GM23338 (cell line): ENCODE measurements around the gene MMAB.

Experiments used
- CREB1 ChIP-seq: fragments of 250-450 bp; sonication (Bioruptor Pico); IDR thresholded peaks from 2 replicates; pipeline ENCODE4 v1.5.0; 2020; ENCODE audit warnings: low read depth, mild to moderate bottlenecking, moderate library complexity
- ETS1 ChIP-seq: IDR thresholded peaks from 2 replicates; pipeline ENCODE4 v1.6.1; 2016; ENCODE audit warnings: antibody characterized with exemption
- EZH2phosphoT487 ChIP-seq: fragments of 200-600 bp; sonication (generic); IDR thresholded peaks from one replicate; pipeline ENCODE4 v1.8.1; 2018; ENCODE audit warnings: antibody characterized with exemption; ENCODE audit not compliant: unreplicated experiment
- JUNB ChIP-seq: IDR thresholded peaks from one replicate; pipeline ENCODE4 v1.6.1; 2016; ENCODE audit warnings: antibody characterized with exemption; ENCODE audit not compliant: unreplicated experiment
- POLR2AphosphoS5 ChIP-seq: IDR thresholded peaks from 2 replicates; pipeline ENCODE4 v1.6.1; 2016; ENCODE audit warnings: antibody characterized with exemption, low read depth
- ZNF331 ChIP-seq: fragments of 250-450 bp; sonication (Bioruptor Pico); IDR thresholded peaks from 2 replicates; pipeline ENCODE4 v1.5.0; 2020; ENCODE audit warnings: low read depth, mild to moderate bottlenecking, moderate library complexity
- TF ChIP-seq, protein P1 (sequence below), 2 experiments: fragments of 200-600 bp in 1 of 2; sonication (generic) in 1 of 2; conservative IDR thresholded peaks; 2 replicates each; pipeline versions ENCODE4 v1.5.1 to v1.6.1; 2016 to 2017; ENCODE audit warnings: antibody characterized with exemption in 2 of 2, low read depth in 2 of 2, mild to moderate bottlenecking in 2 of 2, moderate library complexity in 1 of 2
- TF ChIP-seq, protein P2 (sequence below): IDR thresholded peaks from one replicate; pipeline ENCODE4 v1.6.1; 2018; ENCODE audit warnings: antibody characterized with exemption; ENCODE audit not compliant: unreplicated experiment

DNA sequence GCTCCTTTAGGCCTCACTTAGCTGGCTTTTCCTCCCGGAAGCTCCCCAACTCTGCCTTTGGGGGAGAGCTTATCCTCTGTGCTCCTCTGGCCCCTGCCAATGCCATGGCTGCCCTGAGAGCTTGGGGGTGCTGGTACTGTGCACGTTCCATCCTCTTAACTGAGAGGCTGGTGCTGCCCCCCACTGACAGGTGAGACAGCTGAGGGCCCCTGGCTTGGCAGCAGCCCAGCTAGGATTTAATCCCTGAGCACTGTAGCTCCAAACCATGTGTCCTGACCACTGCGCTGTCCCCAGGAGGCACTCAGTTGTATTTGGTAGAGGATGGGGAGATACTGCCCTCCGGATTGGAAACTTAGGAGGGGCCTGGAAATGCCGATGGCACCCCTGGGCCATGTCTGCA, 49.8 kb downstream of the MMAB start:
- TF ChIP-seq, protein P1, sequence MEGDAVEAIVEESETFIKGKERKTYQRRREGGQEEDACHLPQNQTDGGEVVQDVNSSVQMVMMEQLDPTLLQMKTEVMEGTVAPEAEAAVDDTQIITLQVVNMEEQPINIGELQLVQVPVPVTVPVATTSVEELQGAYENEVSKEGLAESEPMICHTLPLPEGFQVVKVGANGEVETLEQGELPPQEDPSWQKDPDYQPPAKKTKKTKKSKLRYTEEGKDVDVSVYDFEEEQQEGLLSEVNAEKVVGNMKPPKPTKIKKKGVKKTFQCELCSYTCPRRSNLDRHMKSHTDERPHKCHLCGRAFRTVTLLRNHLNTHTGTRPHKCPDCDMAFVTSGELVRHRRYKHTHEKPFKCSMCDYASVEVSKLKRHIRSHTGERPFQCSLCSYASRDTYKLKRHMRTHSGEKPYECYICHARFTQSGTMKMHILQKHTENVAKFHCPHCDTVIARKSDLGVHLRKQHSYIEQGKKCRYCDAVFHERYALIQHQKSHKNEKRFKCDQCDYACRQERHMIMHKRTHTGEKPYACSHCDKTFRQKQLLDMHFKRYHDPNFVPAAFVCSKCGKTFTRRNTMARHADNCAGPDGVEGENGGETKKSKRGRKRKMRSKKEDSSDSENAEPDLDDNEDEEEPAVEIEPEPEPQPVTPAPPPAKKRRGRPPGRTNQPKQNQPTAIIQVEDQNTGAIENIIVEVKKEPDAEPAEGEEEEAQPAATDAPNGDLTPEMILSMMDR (conservative IDR thresholded peaks at IDR 0.05; ENCODE audit: low read depth in 2 of 2): peak in 1 of 2 experiments; percentile 38; a peak in 2 of 4 replicates
- TF ChIP-seq, protein P2, sequence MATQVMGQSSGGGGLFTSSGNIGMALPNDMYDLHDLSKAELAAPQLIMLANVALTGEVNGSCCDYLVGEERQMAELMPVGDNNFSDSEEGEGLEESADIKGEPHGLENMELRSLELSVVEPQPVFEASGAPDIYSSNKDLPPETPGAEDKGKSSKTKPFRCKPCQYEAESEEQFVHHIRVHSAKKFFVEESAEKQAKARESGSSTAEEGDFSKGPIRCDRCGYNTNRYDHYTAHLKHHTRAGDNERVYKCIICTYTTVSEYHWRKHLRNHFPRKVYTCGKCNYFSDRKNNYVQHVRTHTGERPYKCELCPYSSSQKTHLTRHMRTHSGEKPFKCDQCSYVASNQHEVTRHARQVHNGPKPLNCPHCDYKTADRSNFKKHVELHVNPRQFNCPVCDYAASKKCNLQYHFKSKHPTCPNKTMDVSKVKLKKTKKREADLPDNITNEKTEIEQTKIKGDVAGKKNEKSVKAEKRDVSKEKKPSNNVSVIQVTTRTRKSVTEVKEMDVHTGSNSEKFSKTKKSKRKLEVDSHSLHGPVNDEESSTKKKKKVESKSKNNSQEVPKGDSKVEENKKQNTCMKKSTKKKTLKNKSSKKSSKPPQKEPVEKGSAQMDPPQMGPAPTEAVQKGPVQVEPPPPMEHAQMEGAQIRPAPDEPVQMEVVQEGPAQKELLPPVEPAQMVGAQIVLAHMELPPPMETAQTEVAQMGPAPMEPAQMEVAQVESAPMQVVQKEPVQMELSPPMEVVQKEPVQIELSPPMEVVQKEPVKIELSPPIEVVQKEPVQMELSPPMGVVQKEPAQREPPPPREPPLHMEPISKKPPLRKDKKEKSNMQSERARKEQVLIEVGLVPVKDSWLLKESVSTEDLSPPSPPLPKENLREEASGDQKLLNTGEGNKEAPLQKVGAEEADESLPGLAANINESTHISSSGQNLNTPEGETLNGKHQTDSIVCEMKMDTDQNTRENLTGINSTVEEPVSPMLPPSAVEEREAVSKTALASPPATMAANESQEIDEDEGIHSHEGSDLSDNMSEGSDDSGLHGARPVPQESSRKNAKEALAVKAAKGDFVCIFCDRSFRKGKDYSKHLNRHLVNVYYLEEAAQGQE: no peak
- TF ChIP-seq JUNB (no peak), ZNF331 (CRISPR knock-in tag) (no peak), POLR2AphosphoS5 (no peak), CREB1 (CRISPR knock-in tag) (no peak), ETS1 (no peak), EZH2phosphoT487 (no peak)
